HEK293 (cell line): ENCODE results near the gene SOX12.

ENCODE experiments used
- BCL11B ChIP-seq: fragments of 450-650 bp; formaldehyde crosslinking; IDR thresholded peaks from 2 replicates; pipeline ENCODE4 v1.5.1; 2016; ENCODE audit warnings: low read depth, missing biosample characterization, missing genetic modification characterization
- EGR2 ChIP-seq: fragments of 450-650 bp; formaldehyde crosslinking; IDR thresholded peaks from 2 replicates; pipeline ENCODE4 v1.5.1; 2016; ENCODE audit warnings: low read depth, missing biosample characterization, missing genetic modification characterization
- GLI4 ChIP-seq: fragments of 450-650 bp; formaldehyde crosslinking; IDR thresholded peaks from 2 replicates; pipeline ENCODE4 v1.5.1; 2016; ENCODE audit warnings: missing biosample characterization, missing genetic modification characterization
- KLF9 ChIP-seq: fragments of 450-650 bp; formaldehyde crosslinking; IDR thresholded peaks from 2 replicates; pipeline ENCODE4 v1.5.1; 2016; ENCODE audit warnings: missing biosample characterization, missing genetic modification characterization, low read depth
- MYNN ChIP-seq: fragments of 450-650 bp; formaldehyde crosslinking; IDR thresholded peaks from 2 replicates; pipeline ENCODE4 v1.5.1; 2016; ENCODE audit warnings: missing biosample characterization, missing genetic modification characterization, borderline replicate concordance
- MZF1 ChIP-seq: fragments of 450-650 bp; formaldehyde crosslinking; IDR thresholded peaks from 2 replicates; pipeline ENCODE4 v1.5.1; 2017; ENCODE audit warnings: missing biosample characterization, missing genetic modification characterization, borderline replicate concordance
- ZBTB20 ChIP-seq: fragments of 450-650 bp; formaldehyde crosslinking; IDR thresholded peaks from 2 replicates; pipeline ENCODE4 v1.5.1; 2016; ENCODE audit warnings: missing biosample characterization, missing genetic modification characterization
- ZEB2 ChIP-seq: fragments of 450-650 bp; formaldehyde crosslinking; IDR thresholded peaks from 2 replicates; pipeline ENCODE4 v1.5.1; 2016; ENCODE audit warnings: missing biosample characterization, missing genetic modification characterization
- ZFHX2 ChIP-seq: fragments of 450-650 bp; formaldehyde crosslinking; conservative IDR thresholded peaks from 2 replicates; pipeline ENCODE4 v1.5.1; 2016; ENCODE audit warnings: missing biosample characterization, missing genetic modification characterization
- ZFP37 ChIP-seq: fragments of 450-650 bp; formaldehyde crosslinking; IDR thresholded peaks from 2 replicates; pipeline ENCODE4 v1.5.1; 2016; ENCODE audit warnings: missing biosample characterization, missing genetic modification characterization
- ZNF133 ChIP-seq: fragments of 450-650 bp; formaldehyde crosslinking; IDR thresholded peaks from 2 replicates; pipeline ENCODE4 v1.5.1; 2016; ENCODE audit warnings: missing biosample characterization, missing genetic modification characterization
- ZNF138 ChIP-seq: fragments of 450-650 bp; formaldehyde crosslinking; IDR thresholded peaks from 2 replicates; pipeline ENCODE4 v1.5.1; 2016; ENCODE audit warnings: missing biosample characterization, missing genetic modification characterization, borderline replicate concordance
- ZNF274 ChIP-seq, 2 experiments: fragments of 200-500 bp in 1 of 2; fragments of 450-650 bp in 1 of 2; sonication (Bioruptor generic) in 1 of 2; formaldehyde crosslinking in 1 of 2; IDR thresholded peaks; 2 replicates each; pipeline versions ENCODE4 v1.5.1 to v1.6.1; 2014 to 2016; ENCODE audit warnings: borderline replicate concordance in 1 of 2, inconsistent platforms in 1 of 2, low read length in 1 of 2, missing biosample characterization in 1 of 2, missing genetic modification characterization in 1 of 2
- ZNF335 ChIP-seq: fragments of 450-650 bp; formaldehyde crosslinking; conservative IDR thresholded peaks from 2 replicates; pipeline ENCODE4 v1.5.1; 2016; ENCODE audit warnings: missing biosample characterization, missing genetic modification characterization
- ZNF362 ChIP-seq: fragments of 450-650 bp; formaldehyde crosslinking; IDR thresholded peaks from 2 replicates; pipeline ENCODE4 v1.5.1; 2016; ENCODE audit warnings: missing biosample characterization, missing genetic modification characterization
- ZNF391 ChIP-seq: fragments of 450-650 bp; formaldehyde crosslinking; IDR thresholded peaks from 2 replicates; pipeline ENCODE4 v1.5.1; 2016; ENCODE audit warnings: low read depth, missing biosample characterization, missing genetic modification characterization, borderline replicate concordance
- ZNF488 ChIP-seq: fragments of 450-650 bp; formaldehyde crosslinking; IDR thresholded peaks from 2 replicates; pipeline ENCODE4 v1.5.1; 2016; ENCODE audit warnings: missing biosample characterization, missing genetic modification characterization
- ZNF510 ChIP-seq: fragments of 450-650 bp; formaldehyde crosslinking; IDR thresholded peaks from 2 replicates; pipeline ENCODE4 v1.5.1; 2018; ENCODE audit warnings: mild to moderate bottlenecking, missing genetic modification characterization, missing biosample characterization; ENCODE audit not compliant: insufficient replicate concordance
- ZNF514 ChIP-seq: fragments of 450-650 bp; formaldehyde crosslinking; IDR thresholded peaks from 2 replicates; pipeline ENCODE4 v1.5.1; 2016; ENCODE audit warnings: missing biosample characterization, missing genetic modification characterization
- ZNF548 ChIP-seq: fragments of 450-650 bp; formaldehyde crosslinking; IDR thresholded peaks from 2 replicates; pipeline ENCODE4 v1.5.1; 2016; ENCODE audit warnings: missing biosample characterization, missing genetic modification characterization
- ZNF560 ChIP-seq: fragments of 450-650 bp; formaldehyde crosslinking; IDR thresholded peaks from 2 replicates; pipeline ENCODE4 v1.5.1; 2017; ENCODE audit warnings: missing biosample characterization, missing genetic modification characterization, borderline replicate concordance
- ZNF624 ChIP-seq: fragments of 450-650 bp; formaldehyde crosslinking; IDR thresholded peaks from 2 replicates; pipeline ENCODE4 v1.5.1; 2017; ENCODE audit warnings: missing biosample characterization, missing genetic modification characterization
- ZNF670 ChIP-seq: fragments of 450-650 bp; formaldehyde crosslinking; IDR thresholded peaks from 2 replicates; pipeline ENCODE4 v1.5.1; 2016; ENCODE audit warnings: missing biosample characterization, missing genetic modification characterization, low read depth
- TF ChIP-seq, protein P1 (sequence below): fragments of 450-650 bp; formaldehyde crosslinking; conservative IDR thresholded peaks from 2 replicates; pipeline ENCODE4 v1.5.1; 2016; ENCODE audit warnings: low read depth, missing biosample characterization, missing genetic modification characterization
- TF ChIP-seq, protein P2 (sequence below): sonication (generic); formaldehyde crosslinking; IDR thresholded peaks from 2 replicates; pipeline ENCODE4 v1.8.1; 2022; ENCODE audit warnings: mild to moderate bottlenecking, moderate library complexity, missing genetic modification reagents
- TF ChIP-seq, protein P3 (sequence below): fragments of 450-650 bp; formaldehyde crosslinking; optimal IDR thresholded peaks from 2 replicates; pipeline ENCODE3; 2016; ENCODE audit warnings: missing biosample characterization, mild to moderate bottlenecking, missing genetic modification characterization

Gene SOX12

GRCh38 chr20:297925-298775 is 27.2 kb upstream of the SOX12 start (continued):
- no peak for TF ChIP-seq ZNF514 (tag by site-specific recombination)
- TF ChIP-seq ZNF335 (tag by site-specific recombination), result peak; percentile 82
- no peak for TF ChIP-seq ZNF560 (tag by site-specific recombination)
- TF ChIP-seq ZFP37 (tag by site-specific recombination), result 0 out of 2 replicates have a peak, but pooled peaks have one; percentile 41
- TF ChIP-seq ZNF391 (tag by site-specific recombination), result no peak
- no peak for TF ChIP-seq ZNF510 (tag by site-specific recombination)
- peak; percentile 53; the same call in 1 of the 2 replicates for TF ChIP-seq ZEB2 (tag by site-specific recombination)
- no peak for TF ChIP-seq ZFHX2 (tag by site-specific recombination)
- TF ChIP-seq MYNN (tag by site-specific recombination), result no peak
- TF ChIP-seq BCL11B, result no peak
- TF ChIP-seq, protein P1, sequence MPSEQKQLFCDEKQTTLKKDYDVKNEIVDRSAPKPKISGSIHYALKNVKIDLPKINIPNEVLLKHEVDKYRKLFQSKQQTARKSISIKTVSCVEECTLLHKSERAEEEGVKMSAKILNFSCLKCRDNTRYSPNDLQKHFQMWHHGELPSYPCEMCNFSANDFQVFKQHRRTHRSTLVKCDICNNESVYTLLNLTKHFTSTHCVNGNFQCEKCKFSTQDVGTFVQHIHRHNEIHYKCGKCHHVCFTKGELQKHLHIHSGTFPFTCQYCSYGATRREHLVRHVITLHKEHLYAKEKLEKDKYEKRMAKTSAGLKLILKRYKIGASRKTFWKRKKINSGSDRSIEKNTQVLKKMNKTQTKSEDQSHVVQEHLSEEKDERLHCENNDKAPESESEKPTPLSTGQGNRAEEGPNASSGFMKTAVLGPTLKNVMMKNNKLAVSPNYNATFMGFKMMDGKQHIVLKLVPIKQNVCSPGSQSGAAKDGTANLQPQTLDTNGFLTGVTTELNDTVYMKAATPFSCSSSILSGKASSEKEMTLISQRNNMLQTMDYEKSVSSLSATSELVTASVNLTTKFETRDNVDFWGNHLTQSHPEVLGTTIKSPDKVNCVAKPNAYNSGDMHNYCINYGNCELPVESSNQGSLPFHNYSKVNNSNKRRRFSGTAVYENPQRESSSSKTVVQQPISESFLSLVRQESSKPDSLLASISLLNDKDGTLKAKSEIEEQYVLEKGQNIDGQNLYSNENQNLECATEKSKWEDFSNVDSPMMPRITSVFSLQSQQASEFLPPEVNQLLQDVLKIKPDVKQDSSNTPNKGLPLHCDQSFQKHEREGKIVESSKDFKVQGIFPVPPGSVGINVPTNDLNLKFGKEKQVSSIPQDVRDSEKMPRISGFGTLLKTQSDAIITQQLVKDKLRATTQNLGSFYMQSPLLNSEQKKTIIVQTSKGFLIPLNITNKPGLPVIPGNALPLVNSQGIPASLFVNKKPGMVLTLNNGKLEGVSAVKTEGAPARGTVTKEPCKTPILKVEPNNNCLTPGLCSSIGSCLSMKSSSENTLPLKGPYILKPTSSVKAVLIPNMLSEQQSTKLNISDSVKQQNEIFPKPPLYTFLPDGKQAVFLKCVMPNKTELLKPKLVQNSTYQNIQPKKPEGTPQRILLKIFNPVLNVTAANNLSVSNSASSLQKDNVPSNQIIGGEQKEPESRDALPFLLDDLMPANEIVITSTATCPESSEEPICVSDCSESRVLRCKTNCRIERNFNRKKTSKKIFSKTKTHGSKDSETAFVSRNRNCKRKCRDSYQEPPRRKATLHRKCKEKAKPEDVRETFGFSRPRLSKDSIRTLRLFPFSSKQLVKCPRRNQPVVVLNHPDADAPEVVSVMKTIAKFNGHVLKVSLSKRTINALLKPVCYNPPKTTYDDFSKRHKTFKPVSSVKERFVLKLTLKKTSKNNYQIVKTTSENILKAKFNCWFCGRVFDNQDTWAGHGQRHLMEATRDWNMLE, result no peak
- TF ChIP-seq ZNF488 (tag by site-specific recombination), result no peak
- TF ChIP-seq, protein P2, sequence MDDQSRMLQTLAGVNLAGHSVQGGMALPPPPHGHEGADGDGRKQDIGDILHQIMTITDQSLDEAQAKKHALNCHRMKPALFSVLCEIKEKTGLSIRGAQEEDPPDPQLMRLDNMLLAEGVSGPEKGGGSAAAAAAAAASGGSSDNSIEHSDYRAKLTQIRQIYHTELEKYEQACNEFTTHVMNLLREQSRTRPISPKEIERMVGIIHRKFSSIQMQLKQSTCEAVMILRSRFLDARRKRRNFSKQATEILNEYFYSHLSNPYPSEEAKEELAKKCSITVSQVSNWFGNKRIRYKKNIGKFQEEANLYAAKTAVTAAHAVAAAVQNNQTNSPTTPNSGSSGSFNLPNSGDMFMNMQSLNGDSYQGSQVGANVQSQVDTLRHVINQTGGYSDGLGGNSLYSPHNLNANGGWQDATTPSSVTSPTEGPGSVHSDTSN (CRISPR knock-in tag), result no peak; the same call in 1 of the 2 replicates
- peak; percentile 86 for TF ChIP-seq ZBTB20 (tag by site-specific recombination)
- TF ChIP-seq ZNF274 (IDR thresholded peaks at IDR 0.05; ENCODE audit: low read length), result no peak
- TF ChIP-seq ZNF274 (tag by site-specific recombination; IDR thresholded peaks at IDR 0.05; ENCODE audit: borderline replicate concordance), result no peak
- no peak for TF ChIP-seq GLI4
- TF ChIP-seq ZNF548 (tag by site-specific recombination), result no peak
- TF ChIP-seq ZNF133 (tag by site-specific recombination), result no peak
- no peak for TF ChIP-seq ZNF362 (tag by site-specific recombination)
- TF ChIP-seq ZNF624 (tag by site-specific recombination), result no peak
- TF ChIP-seq, protein P3, sequence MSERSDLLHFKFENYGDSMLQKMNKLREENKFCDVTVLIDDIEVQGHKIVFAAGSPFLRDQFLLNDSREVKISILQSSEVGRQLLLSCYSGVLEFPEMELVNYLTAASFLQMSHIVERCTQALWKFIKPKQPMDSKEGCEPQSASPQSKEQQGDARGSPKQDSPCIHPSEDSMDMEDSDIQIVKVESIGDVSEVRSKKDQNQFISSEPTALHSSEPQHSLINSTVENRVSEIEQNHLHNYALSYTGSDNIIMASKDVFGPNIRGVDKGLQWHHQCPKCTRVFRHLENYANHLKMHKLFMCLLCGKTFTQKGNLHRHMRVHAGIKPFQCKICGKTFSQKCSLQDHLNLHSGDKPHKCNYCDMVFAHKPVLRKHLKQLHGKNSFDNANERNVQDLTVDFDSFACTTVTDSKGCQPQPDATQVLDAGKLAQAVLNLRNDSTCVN (tag by site-specific recombination), result peak; percentile 64
- TF ChIP-seq ZNF138 (tag by site-specific recombination), result no peak
- peak; percentile 79 for TF ChIP-seq KLF9
- no peak for TF ChIP-seq MZF1 (tag by site-specific recombination)
- TF ChIP-seq ZNF670 (tag by site-specific recombination), result no peak
- no peak for TF ChIP-seq EGR2 (tag by site-specific recombination)
